Measurements from ENCODE around the gene PRPF40B. TPM values are rescaled to one million over a fixed set of nuclear protein-coding genes. Genes with fewer than 3 reads are reported as not detected.

PRPF40B gene
- total RNA-seq, 1 donor from 2014 or later: 18.1 TPM

DNA sequence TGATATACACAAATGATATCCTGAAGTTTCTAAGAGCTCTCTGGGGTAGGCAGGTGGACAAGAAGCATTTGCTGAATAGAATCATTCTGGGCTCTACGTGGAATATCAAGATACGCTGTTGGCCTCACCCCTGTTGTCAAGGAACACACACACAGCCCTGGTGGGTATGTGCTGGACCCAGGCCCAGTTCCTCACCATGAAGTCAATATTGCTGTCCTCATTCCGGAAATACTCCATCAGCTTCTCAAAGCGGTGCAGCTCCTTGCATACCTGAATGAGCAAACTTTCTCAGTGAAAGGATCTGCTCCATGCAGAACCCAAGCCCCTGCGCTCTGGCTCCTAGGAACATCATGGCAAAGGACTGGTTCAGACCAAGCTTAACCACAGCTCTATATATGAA lies 31.4 kb downstream of the PRPF40B start:
- Mint-ChIP-seq H3K27me3 (ENCODE audit: insufficient read depth, low read depth) (peaks cover 2% of the 10 kb centered on the region), H3K4me3 (no peak overlapping the region), H3K4me1 (peaks cover 10% of the 10 kb centered on the region), H3K9me3 (no peaks in the 10 kb centered on the region), H3K27ac (no peak overlapping the region), H3K36me3 (peaks cover 40% of the 10 kb centered on the region)
- no peaks in the 10 kb centered on the region for H4K20me1 ChIP-seq (ENCODE audit: low read depth)
- no peak overlapping the region for H3K4me3 ChIP-seq
- H3K4me1 ChIP-seq: peaks cover 9% of the 10 kb centered on the region
- no peaks in the 10 kb centered on the region for H3K79me2 ChIP-seq (ENCODE audit: low read depth)
- no peak overlapping the region for H2AFZ ChIP-seq (replicated peaks)
- no peak for DNase-seq (ENCODE audit: low spot score)
- TF ChIP-seq EZH2phosphoT487 (IDR thresholded peaks at IDR 0.05): no peak
- TF ChIP-seq, protein P1, sequence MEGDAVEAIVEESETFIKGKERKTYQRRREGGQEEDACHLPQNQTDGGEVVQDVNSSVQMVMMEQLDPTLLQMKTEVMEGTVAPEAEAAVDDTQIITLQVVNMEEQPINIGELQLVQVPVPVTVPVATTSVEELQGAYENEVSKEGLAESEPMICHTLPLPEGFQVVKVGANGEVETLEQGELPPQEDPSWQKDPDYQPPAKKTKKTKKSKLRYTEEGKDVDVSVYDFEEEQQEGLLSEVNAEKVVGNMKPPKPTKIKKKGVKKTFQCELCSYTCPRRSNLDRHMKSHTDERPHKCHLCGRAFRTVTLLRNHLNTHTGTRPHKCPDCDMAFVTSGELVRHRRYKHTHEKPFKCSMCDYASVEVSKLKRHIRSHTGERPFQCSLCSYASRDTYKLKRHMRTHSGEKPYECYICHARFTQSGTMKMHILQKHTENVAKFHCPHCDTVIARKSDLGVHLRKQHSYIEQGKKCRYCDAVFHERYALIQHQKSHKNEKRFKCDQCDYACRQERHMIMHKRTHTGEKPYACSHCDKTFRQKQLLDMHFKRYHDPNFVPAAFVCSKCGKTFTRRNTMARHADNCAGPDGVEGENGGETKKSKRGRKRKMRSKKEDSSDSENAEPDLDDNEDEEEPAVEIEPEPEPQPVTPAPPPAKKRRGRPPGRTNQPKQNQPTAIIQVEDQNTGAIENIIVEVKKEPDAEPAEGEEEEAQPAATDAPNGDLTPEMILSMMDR (IDR thresholded peaks at IDR 0.05): no peak
- no peak for TF ChIP-seq EZH2 (IDR thresholded peaks at IDR 0.05)
- H3K36me3 ChIP-seq: no peaks in the 10 kb centered on the region
- H3K9ac ChIP-seq: no peak overlapping the region
- no peak overlapping the region for H3K27ac ChIP-seq
- no peak overlapping the region for H3K4me2 ChIP-seq
- H3K27me3 ChIP-seq: no peaks in the 10 kb centered on the region
- no peaks in the 10 kb centered on the region for H3K9me3 ChIP-seq (ENCODE audit: low read depth)
- H3F3A ChIP-seq (ENCODE audit: low read depth): peaks cover 6% of the 10 kb centered on the region

DNA sequence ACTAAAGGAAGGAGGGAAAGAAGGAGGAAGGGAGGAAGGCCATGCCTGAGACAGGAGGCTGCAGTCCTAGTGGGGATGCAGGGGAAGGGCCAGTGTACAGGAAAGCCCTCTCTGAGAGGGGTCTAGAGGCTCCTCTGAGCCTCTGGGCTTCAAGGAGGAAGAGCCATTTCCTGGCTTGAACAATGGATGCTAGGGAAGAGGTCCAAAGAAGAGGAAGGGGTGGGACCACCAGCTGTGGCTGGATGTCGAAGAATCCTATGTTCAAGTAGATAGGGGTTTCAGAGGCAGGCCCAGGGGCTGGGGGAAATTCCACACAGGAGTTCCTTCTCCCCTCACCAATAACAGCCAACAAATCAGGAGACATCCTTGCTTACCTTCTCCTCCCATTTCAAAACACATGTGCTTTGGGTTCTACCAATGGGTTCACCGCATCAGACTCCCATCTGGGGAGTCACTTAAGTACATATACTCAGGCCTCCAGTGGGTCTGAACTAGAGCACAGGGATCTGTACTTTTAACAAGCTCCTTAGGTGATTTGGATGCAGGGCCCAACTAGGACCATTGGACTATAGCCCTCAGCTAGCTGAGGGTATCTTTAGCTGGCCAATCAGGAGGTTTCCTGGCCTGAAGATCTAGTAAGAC lies 32.4 kb downstream of the PRPF40B start:
- no peaks in the 10 kb centered on the region for H3K9me3 Mint-ChIP-seq
- H3K36me3 ChIP-seq: no peaks in the 10 kb centered on the region
- no peaks in the 10 kb centered on the region for H3K9me3 ChIP-seq (ENCODE audit: low read depth)
- DNase-seq (ENCODE audit: low spot score): no peak
- H3K36me3 Mint-ChIP-seq: peaks cover 34% of the 10 kb centered on the region
- H3K27ac ChIP-seq: no peak overlapping the region
- H3K4me3 Mint-ChIP-seq: no peak overlapping the region
- H3K27ac Mint-ChIP-seq: no peak overlapping the region
- peaks cover 2% of the 10 kb centered on the region for H3K27me3 Mint-ChIP-seq (ENCODE audit: insufficient read depth, low read depth)
- no peak overlapping the region for H3K4me3 ChIP-seq
- no peak overlapping the region for H3K9ac ChIP-seq
- peaks cover 10% of the 10 kb centered on the region for H3K4me1 Mint-ChIP-seq
- H4K20me1 ChIP-seq (ENCODE audit: low read depth): no peaks in the 10 kb centered on the region
- TF ChIP-seq, protein P1 (IDR thresholded peaks at IDR 0.05): no peak
- TF ChIP-seq EZH2phosphoT487 (IDR thresholded peaks at IDR 0.05) (no peak), EZH2 (IDR thresholded peaks at IDR 0.05) (no peak)
- H3K27me3 ChIP-seq: no peaks in the 10 kb centered on the region
- peaks cover 6% of the 10 kb centered on the region for H3F3A ChIP-seq (ENCODE audit: low read depth)
- H3K79me2 ChIP-seq (ENCODE audit: low read depth): no peaks in the 10 kb centered on the region
- H3K4me1 ChIP-seq: peaks cover 9% of the 10 kb centered on the region
- no peak overlapping the region for H2AFZ ChIP-seq (replicated peaks)
- H3K4me2 ChIP-seq: no peak overlapping the region

DNA sequence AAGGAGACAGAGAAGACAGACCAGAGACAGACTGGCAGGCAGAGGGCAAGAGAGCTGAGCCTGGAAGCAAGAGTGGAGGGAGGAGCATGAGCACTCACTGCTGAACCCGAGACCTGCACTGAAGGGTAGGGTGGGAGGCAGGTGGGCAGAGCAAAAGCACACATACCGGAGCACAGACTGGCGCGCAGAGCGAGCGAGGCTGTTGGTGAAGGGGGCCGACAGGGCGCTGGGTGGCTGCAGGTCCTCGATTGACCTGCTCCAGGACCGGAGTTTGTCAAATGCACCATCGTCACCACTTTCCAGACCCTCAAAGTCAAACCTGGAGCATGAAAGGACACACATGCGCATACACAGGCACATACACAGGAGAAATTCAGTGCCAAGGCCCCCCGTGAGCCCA lies 34.9 kb downstream of the PRPF40B start:
- H3K79me2 ChIP-seq (ENCODE audit: low read depth): no peaks in the 10 kb centered on the region
- H2AFZ ChIP-seq (replicated peaks): no peak overlapping the region
- TF ChIP-seq EZH2phosphoT487 (IDR thresholded peaks at IDR 0.05) (no peak), EZH2 (IDR thresholded peaks at IDR 0.05) (no peak)
- TF ChIP-seq, protein P1 (IDR thresholded peaks at IDR 0.05): no peak
- H3K27ac ChIP-seq: no peak overlapping the region
- DNase-seq (ENCODE audit: low spot score): no peak
- Mint-ChIP-seq H3K27ac (no peak overlapping the region), H3K4me1 (peaks cover 3% of the 10 kb centered on the region), H3K9me3 (no peaks in the 10 kb centered on the region), H3K27me3 (ENCODE audit: insufficient read depth, low read depth) (peaks cover 2% of the 10 kb centered on the region), H3K4me3 (no peak overlapping the region), H3K36me3 (peaks cover 32% of the 10 kb centered on the region)
- no peaks in the 10 kb centered on the region for H3K36me3 ChIP-seq
- no peaks in the 10 kb centered on the region for H3K9me3 ChIP-seq (ENCODE audit: low read depth)
- H4K20me1 ChIP-seq (ENCODE audit: low read depth): no peaks in the 10 kb centered on the region
- H3K4me3 ChIP-seq: no peak overlapping the region
- H3K9ac ChIP-seq: no peak overlapping the region
- H3K4me1 ChIP-seq: no peaks in the 10 kb centered on the region
- no peak overlapping the region for H3K4me2 ChIP-seq
- H3F3A ChIP-seq (ENCODE audit: low read depth): no peaks in the 10 kb centered on the region
- no peaks in the 10 kb centered on the region for H3K27me3 ChIP-seq

Measured in neural progenitor cell (in vitro differentiated cells).